Measurements from ENCODE around the gene MED28.
A peak's percentile ranks its signal among the peaks of the same experiment; 100 is the strongest.
"Not testable (repeated sequence)": the region's sequence is repeated elsewhere in the genome, so short reads cannot be mapped to it uniquely, and the experiment has no call there.

The MED28 gene

GRCh38 chr4:17614416-17615299 lies at the start of gene MED28:
MED28 (plus strand) TSS chr4:17614641; CDS start chr4:17614655, 14 bp downstream.
- peak; percentile 95 for FAIRE-seq
- DNase-seq (ENCODE audit: insufficient read length, low spot score) = peak; percentile 85

- FAIRE-seq (no peak), DNase-seq (ENCODE audit: insufficient read length, low spot score) (no peak)
These were observed 48.6 kb upstream of the MED28 start for GRCh38 chr4:17565846-17566245.

- FAIRE-seq (no peak), DNase-seq (ENCODE audit: insufficient read length, low spot score) (no peak)
These were observed 47.2 kb upstream of the MED28 start for GRCh38 chr4:17567271-17567670.

- FAIRE-seq = no peak
These were observed 40.2 kb upstream of the MED28 start for GRCh38 chr4:17574206-17574605.

GRCh38 chr4:17575177-17575576 lies 39.3 kb upstream of the MED28 start:
- FAIRE-seq; DNase-seq (ENCODE audit: insufficient read length, low spot score): not testable (repeated sequence)

More at GRCh38 chr4:17574206-17574605, 40.2 kb upstream of the MED28 start:
- DNase-seq (ENCODE audit: insufficient read length, low spot score) = no peak

- FAIRE-seq (peak; percentile 98), DNase-seq (ENCODE audit: insufficient read length, low spot score) (peak; percentile 77)
These were observed 37.3 kb upstream of the MED28 start, which contains the start of gene LAP3 for GRCh38 chr4:17576932-17577664. LAP3 (plus strand) TSS chr4:17577198; CDS start chr4:17577466, 268 bp downstream.

GRCh38 chr4:17577665-17578481 lies 36.6 kb upstream of the MED28 start:
- no peak for DNase-seq (ENCODE audit: insufficient read length, low spot score)
- no peak for FAIRE-seq

- FAIRE-seq (peak; percentile 92), DNase-seq (ENCODE audit: insufficient read length, low spot score) (no peak)
These were observed 36.0 kb upstream of the MED28 start for GRCh38 chr4:17578482-17578891.

GRCh38 chr4:17580969-17581368 lies 33.5 kb upstream of the MED28 start:
- FAIRE-seq = no peak
- DNase-seq (ENCODE audit: insufficient read length, low spot score) = no peak

GRCh38 chr4:17583276-17583675 lies 31.2 kb upstream of the MED28 start:
- no peak for DNase-seq (ENCODE audit: insufficient read length, low spot score)
- no peak for FAIRE-seq

- no peak for DNase-seq (ENCODE audit: insufficient read length, low spot score)
- FAIRE-seq = no peak
These were observed 30.5 kb upstream of the MED28 start for GRCh38 chr4:17583941-17584340.

GRCh38 chr4:17584521-17585213 lies 29.8 kb upstream of the MED28 start:
- FAIRE-seq = peak; percentile 54

GRCh38 chr4:17587094-17587822 lies 27.2 kb upstream of the MED28 start:
- no peak for DNase-seq (ENCODE audit: insufficient read length, low spot score)
- FAIRE-seq = no peak

More at GRCh38 chr4:17584521-17585213, 29.8 kb upstream of the MED28 start:
- DNase-seq (ENCODE audit: insufficient read length, low spot score) = no peak

GRCh38 chr4:17589355-17589754 lies 25.1 kb upstream of the MED28 start:
- no peak for DNase-seq (ENCODE audit: insufficient read length, low spot score)

GRCh38 chr4:17595471-17596005 lies 18.9 kb upstream of the MED28 start:
- DNase-seq (ENCODE audit: insufficient read length, low spot score) (peak; percentile 15), FAIRE-seq (peak; percentile 88)

More at GRCh38 chr4:17589355-17589754, 25.1 kb upstream of the MED28 start:
- no peak for FAIRE-seq

- no peak for FAIRE-seq
- DNase-seq (ENCODE audit: insufficient read length, low spot score) = no peak
These were observed 16.9 kb upstream of the MED28 start for GRCh38 chr4:17597517-17597916.

GRCh38 chr4:17599826-17600225 lies 14.6 kb upstream of the MED28 start:
- DNase-seq (ENCODE audit: insufficient read length, low spot score) (no peak), FAIRE-seq (no peak)

- no peak for FAIRE-seq
These were observed 9.2 kb upstream of the MED28 start for GRCh38 chr4:17605236-17605635.

More at GRCh38 chr4:17605236-17605635, 9.2 kb upstream of the MED28 start:
- no peak for DNase-seq (ENCODE audit: insufficient read length, low spot score)

Data from GM19239 (cell line).